ENCODE measurements around the gene C20orf202.

DNA sequence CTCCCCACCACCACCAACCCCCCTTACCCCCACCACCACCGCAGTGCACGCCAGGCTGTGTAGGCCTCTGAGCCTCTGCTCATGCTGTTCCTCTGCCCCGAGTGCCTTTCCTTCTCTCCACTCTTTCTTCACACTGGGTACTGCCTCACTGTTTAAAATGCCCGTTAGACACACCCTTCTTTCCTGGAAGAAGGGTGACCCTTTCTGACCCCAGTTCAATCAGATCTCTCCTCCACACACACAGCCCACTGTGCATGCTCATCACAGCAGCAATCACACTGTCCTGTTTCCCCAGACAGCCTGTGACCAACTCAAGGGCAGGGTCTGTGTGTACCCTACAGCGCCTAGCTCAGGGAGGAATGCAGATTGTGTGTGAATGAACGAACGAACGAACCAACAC, 28.5 kb upstream of the C20orf202 start:
- TF ChIP-seq POLR2A (IDR thresholded peaks at IDR 0.05; ENCODE audit: low read length) (no peak), GATA1 (IDR thresholded peaks at IDR 0.05; ENCODE audit: low read depth, low read length) (no peak)
